ENCODE data around the gene VWA5B2.

VWA5B2 gene

DNA sequence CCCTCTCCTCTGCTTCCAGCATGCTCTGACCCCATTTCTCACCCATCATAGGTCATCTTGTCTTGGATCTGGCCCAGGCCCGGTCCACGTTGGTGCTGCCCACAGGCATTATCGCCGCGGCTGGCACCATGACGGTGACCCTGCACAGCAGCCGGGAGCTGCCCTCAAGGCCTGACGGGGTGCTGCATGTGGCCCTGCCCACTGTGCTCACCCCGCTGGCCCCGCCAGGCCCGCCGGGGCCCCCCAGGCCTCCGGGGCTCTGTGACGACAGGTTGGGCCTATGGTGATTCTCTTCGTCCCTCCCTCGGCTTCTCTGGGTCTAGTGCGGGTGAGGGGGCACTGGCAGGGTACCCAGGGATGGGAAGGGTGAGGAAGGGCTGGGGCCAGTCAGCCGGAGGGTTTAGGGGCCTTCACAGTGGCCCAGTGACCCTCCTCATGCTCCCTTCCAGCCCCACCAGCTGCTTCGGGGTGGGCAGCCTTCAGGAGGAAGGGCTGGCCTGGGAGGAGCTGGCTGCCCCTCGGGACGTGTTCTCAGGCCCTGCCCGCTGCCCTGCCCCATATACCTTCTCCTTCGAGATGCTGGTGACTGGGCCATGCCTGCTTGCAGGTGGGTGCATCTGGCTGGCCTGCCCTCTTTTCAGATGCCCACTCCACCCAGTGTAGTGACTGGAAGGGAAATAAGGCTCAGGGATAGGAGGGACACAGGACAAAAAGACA lies 3.9 kb downstream of the VWA5B2 start:
- TF ChIP-seq, protein P1, sequence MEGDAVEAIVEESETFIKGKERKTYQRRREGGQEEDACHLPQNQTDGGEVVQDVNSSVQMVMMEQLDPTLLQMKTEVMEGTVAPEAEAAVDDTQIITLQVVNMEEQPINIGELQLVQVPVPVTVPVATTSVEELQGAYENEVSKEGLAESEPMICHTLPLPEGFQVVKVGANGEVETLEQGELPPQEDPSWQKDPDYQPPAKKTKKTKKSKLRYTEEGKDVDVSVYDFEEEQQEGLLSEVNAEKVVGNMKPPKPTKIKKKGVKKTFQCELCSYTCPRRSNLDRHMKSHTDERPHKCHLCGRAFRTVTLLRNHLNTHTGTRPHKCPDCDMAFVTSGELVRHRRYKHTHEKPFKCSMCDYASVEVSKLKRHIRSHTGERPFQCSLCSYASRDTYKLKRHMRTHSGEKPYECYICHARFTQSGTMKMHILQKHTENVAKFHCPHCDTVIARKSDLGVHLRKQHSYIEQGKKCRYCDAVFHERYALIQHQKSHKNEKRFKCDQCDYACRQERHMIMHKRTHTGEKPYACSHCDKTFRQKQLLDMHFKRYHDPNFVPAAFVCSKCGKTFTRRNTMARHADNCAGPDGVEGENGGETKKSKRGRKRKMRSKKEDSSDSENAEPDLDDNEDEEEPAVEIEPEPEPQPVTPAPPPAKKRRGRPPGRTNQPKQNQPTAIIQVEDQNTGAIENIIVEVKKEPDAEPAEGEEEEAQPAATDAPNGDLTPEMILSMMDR (conservative IDR thresholded peaks at IDR 0.05) = no peak
- no peak overlapping the region for H3K27ac ChIP-seq

DNA sequence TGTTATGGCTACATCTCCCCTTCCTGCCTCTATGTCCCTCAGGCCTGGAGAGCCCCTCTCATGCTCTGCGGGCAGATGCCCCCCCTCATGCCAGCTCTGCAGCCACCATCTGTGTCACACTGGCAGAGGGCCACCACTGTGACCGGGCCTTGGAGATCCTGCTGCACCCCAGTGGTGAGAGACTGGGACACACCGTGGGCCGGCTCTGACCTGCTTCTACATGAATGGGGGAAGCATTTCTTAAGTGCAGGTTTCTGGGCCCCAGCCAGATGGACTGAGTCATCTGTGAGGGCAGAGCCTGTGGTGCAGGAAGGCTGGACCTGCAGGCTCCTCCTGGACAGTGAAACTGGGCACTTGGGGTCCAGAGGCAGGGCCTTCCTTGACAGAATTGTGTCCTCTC lies 4.8 kb downstream of the VWA5B2 start:
- TF ChIP-seq, protein P1 (conservative IDR thresholded peaks at IDR 0.05) = no peak
- H3K27ac ChIP-seq = no peak overlapping the region

DNA sequence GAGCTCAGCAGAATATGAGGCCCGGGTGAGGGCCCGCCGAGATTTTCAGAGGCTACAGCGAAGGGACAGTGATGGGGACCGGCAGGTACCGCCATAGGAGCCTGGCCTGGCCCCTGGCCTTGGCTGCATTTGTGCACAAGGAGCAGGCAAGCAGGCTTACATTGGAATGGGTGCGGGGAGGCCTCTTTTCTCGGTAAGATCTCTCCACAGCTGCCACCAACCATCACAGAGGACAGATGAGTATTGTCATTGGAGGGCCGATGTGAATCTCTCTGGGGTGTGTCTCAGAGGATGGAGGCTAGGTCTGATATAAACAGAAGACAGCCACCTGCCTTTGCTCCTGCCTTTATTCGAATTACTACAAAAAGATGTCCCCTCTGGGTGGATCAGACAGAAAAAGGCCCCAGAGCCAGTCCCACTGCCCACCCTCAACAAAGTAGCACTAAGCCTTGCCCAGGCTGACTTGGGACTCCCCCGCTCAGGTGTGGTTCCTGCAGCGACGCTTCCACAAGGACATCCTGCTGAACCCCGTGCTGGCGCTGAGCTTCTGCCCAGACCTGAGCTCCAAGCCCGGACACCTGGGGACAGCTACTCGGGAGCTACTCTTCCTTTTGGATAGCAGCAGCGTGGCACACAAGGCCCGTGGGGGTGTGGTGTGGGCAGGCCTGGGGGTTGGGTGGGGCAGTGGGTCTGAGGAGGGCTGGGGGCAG lies 5.4 kb downstream of the VWA5B2 start:
- H3K27ac ChIP-seq = no peak overlapping the region
- TF ChIP-seq, protein P1 (conservative IDR thresholded peaks at IDR 0.05) = no peak

DNA sequence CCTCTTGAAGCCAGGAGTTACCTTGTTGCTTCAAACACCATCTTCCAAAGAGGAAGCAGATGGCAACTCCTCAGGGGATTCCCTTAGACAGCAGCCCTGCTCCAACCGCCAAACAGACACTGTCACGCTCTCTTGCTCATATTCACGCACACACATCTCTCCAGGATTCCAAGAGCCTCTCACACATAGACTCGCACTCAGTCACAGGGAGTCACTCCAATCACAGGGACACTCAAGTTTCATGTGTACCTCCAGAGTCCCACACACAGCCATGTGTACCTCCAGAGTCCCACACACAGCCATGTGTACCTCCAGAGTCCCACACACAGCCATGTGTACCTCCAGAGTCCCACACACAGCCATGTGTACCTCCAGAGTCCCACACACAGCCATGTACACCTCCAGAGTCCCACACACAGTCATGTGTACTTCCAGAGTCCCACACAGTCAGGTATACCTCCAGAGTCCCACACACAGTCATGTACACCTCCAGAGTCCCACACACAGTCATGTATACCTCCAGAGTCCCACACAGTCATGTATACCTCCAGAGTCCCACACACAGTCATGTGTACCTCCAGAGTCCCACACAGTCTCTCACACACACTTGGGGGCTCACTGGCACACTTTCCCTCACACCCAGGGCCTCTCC lies 6.1 kb downstream of the VWA5B2 start:
- no peak overlapping the region for H3K27ac ChIP-seq

DNA sequence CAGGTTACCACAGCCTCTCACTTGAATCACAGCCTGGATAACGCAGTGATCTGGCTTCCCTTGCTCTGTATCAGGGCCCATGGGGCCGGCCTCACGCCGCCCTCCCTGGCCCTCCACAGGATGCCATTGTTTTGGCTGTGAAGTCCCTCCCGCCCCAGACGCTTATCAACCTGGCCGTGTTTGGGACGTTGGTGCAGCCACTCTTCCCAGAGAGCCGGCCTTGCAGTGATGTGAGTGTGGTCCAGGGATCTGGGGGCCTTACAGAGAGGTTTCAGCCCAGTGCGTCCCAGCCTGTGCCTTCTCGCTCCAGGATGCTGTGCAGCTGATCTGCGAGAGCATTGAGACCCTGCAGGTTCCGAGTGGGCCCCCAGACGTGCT lies 6.6 kb downstream of the VWA5B2 start:
- TF ChIP-seq, protein P1 (conservative IDR thresholded peaks at IDR 0.05) = no peak
- no peak overlapping the region for H3K27ac ChIP-seq

More for the DNA sequence above, 6.1 kb downstream of the VWA5B2 start:
- TF ChIP-seq, protein P1 (conservative IDR thresholded peaks at IDR 0.05) = no peak

DNA sequence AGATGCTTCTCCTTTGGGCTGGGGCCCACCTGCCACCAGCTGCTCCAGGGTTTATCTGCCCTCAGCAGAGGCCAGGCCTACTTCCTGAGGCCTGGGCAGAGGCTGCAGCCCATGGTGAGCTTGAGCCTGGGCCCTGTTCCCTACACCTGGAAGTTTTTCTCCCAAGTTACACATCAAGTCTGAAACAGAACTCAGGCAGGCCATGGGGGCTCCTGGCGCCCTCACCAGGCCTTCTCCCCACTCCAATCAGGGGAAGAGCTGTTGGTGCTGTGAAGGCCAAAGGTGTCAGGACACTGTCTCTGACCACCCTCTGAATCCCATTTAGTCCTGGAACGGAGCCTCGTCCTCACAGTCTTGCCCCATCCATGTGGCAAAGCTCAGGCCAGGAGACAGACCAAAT lies 7.3 kb downstream of the VWA5B2 start:
- H3K27ac ChIP-seq = no peak overlapping the region
- TF ChIP-seq, protein P1 (conservative IDR thresholded peaks at IDR 0.05) = no peak

DNA sequence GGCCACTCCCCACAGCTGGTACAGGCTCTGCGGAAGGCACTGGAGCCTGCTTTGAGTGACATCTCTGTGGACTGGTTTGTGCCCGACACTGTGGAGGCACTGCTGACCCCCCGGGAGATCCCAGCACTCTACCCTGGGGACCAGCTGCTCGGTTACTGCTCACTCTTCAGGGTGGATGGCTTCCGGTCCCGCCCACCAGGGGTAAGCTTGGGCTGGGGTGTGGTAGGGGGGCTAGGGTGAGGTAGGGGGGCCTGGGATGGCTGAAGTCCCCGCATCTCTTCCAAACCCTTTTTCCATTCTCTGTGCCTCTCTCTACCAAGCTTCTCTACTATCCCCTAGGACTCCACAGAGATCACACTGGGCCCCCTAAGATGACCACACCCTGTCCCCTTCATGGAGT lies 7.8 kb downstream of the VWA5B2 start:
- TF ChIP-seq, protein P1 (conservative IDR thresholded peaks at IDR 0.05) = no peak
- no peak overlapping the region for H3K27ac ChIP-seq

Data from VCaP (cell line).